Measurements from ENCODE around the gene TTC7B. TPM values are rescaled to one million over a fixed set of nuclear protein-coding genes. Genes with fewer than 3 reads are reported as not detected.

TTC7B gene
- total and polyA plus RNA-seq, 2 of the 8 experiments (the other 6 are each of a cell fraction or from before 2014, with no cell fraction given), result 23.7 to 34.0 TPM

- TF ChIP-seq RFX5 (IDR thresholded peaks at IDR 0.05; ENCODE audit: borderline replicate concordance, low read depth, low read length), result no peak
- no peak for TF ChIP-seq BACH1 (IDR thresholded peaks at IDR 0.05; ENCODE audit: low read length)
- TF ChIP-seq RBBP5 (IDR thresholded peaks at IDR 0.05; ENCODE audit: borderline replicate concordance, low read depth, low read length), result no peak
- no peak for TF ChIP-seq TCF12 (IDR thresholded peaks at IDR 0.05; ENCODE audit: low read depth, low read length)
- no peak for TF ChIP-seq ASH2L (IDR thresholded peaks at IDR 0.05; ENCODE audit: low read length)
- TF ChIP-seq KDM1A (IDR thresholded peaks at IDR 0.05; ENCODE audit: borderline replicate concordance, low read length), result no peak
- TF ChIP-seq SAP30 (IDR thresholded peaks at IDR 0.05; ENCODE audit: insufficient read depth, insufficient replicate concordance, low read length), result no peak
- TF ChIP-seq E2F6 (IDR thresholded peaks at IDR 0.05), result no peak
- TF ChIP-seq JUND (IDR thresholded peaks at IDR 0.05; ENCODE audit: low read length), result no peak
These were observed 5.4 kb downstream of the TTC7B start (continued) for GRCh38 chr14:90810806-90811205.
